Smooth muscle cell (in vitro differentiated cells): ENCODE data around the gene DENND1A. TPM values are rescaled to one million over a fixed set of nuclear protein-coding genes. Genes with fewer than 3 reads are reported as not detected.
A peak's percentile ranks its signal among the peaks of the same experiment; 100 is the strongest.

Experiments used
- DNase-seq: peaks from one replicate; lab custom pipeline; 2025; ENCODE audit not compliant: unreplicated experiment; lab: John Stamatoyannopoulos, UW
- H2AFZ ChIP-seq: fragments of 200-600 bp; sonication (generic); 2 replicates; pipeline ENCODE4 v1.6.0; 2016; ENCODE audit warnings: antibody characterized with exemption, low read depth, mild to moderate bottlenecking
- H3F3A ChIP-seq: fragments of 200-600 bp; sonication (generic); 2 replicates; pipeline ENCODE4 v1.6.0; 2017; ENCODE audit warnings: antibody characterized with exemption, low read depth
- H3K27ac ChIP-seq: fragments of 200-600 bp; sonication (generic); 2 replicates; pipeline ENCODE4 v1.5.1; 2016; ENCODE audit warnings: low read depth, mild to moderate bottlenecking
- H3K27me3 ChIP-seq: fragments of 200-600 bp; sonication (generic); 2 replicates; pipeline ENCODE4 v1.6.1; 2016; ENCODE audit warnings: low read depth, mild to moderate bottlenecking
- H3K36me3 ChIP-seq: fragments of 200-600 bp; sonication (generic); 2 replicates; pipeline ENCODE4 v1.5.1; 2016; ENCODE audit warnings: low read depth
- H3K4me1 ChIP-seq: fragments of 200-600 bp; sonication (generic); 2 replicates; pipeline ENCODE4 v1.5.1; 2016; ENCODE audit warnings: low read depth
- H3K4me2 ChIP-seq: fragments of 200-600 bp; sonication (generic); 2 replicates; pipeline ENCODE4 v1.6.0; 2016; ENCODE audit warnings: mild to moderate bottlenecking
- H3K4me3 ChIP-seq: fragments of 200-600 bp; sonication (generic); 2 replicates; pipeline ENCODE4 v1.5.1; 2016; ENCODE audit warnings: mild to moderate bottlenecking
- H3K79me2 ChIP-seq: fragments of 200-600 bp; sonication (generic); 2 replicates; pipeline ENCODE4 v1.6.0; 2016; ENCODE audit warnings: low read depth, mild to moderate bottlenecking
- H3K9ac ChIP-seq: fragments of 200-600 bp; sonication (generic); 2 replicates; pipeline ENCODE4 v1.6.0; 2016; ENCODE audit warnings: low read depth
- H3K9me3 ChIP-seq: fragments of 200-600 bp; sonication (generic); replicated peaks from 2 replicates; pipeline ENCODE4 v1.5.1; 2016; ENCODE audit warnings: low read depth
- H4K20me1 ChIP-seq: fragments of 200-600 bp; sonication (generic); 2 replicates; pipeline ENCODE4 v1.6.0; 2016; ENCODE audit warnings: low read depth
- WGBS: methylation state at CpG from one replicate; pipeline ENCODE4 v1.1.7; 2016; ENCODE audit warnings: low lambda C conversion rate; 5-methylcytosine and 5-hydroxymethylcytosine counted together
- polyA plus RNA-seq: library from polyadenylated mRNA; unstranded; fragments of >200 nt; fragmentation: Nextera tagmentation; extraction: Ambion mirVana; gene quantifications from 2 replicates; pipeline ENCODE4 v1.2.1, GENCODE V29; 2016
- total RNA-seq: library from RNA; depleted of rRNA; stranded (reverse); fragments of >200 nt; gene quantifications from 2 replicates; pipeline ENCODE4 v1.2.3, GENCODE V29; 2014
- TF ChIP-seq, protein P1 (sequence below): fragments of 200-600 bp; sonication (generic); IDR thresholded peaks from 2 replicates; pipeline ENCODE4 v1.5.1; 2017; ENCODE audit warnings: borderline replicate concordance, mild to moderate bottlenecking, antibody characterized with exemption; ENCODE audit not compliant: insufficient read depth, poor library complexity, severe bottlenecking

DENND1A gene
- total and polyA plus RNA-seq, 2 experiments from 2014 or later = 8.1 to 20.2 TPM

DNA sequence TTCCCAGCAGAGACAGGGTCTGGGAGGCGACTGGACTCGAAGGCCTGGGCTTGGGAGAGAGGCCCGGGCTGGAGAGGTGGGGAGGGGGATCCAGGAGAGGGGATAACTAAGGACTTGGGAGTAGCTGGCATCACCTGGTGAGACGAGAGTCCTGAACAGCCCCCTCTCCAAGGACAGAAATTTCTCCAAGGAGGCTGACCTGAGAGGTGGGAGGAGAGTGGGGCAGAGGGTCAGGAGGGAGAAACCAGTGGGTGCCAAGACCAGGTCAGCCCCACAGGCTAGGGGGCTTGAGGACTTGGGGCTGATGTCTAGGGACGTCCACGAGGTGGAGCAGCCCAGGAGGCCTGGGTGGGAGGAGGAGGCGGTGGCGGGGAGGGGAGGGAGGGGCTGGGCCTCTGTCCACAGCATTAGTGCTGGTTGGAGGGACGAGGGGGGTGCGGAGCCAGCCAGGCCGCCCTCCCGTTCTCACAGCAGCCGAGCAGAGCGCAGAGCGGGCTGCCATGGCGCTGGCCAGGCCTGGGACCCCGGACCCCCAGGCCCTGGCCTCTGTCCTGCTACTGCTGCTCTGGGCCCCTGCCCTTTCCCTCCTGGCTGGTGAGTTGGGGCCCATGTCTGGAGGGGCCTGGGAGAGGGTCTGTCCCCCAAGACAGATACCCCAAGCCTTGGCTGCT, 574.0 kb downstream of the DENND1A start, which contains the start of gene CRB2:
CRB2 (plus strand) TSS at position 437 of the 671 bp plus-strand sequence; CDS start at position 501, 64 bp downstream.
- Histone ChIP-seq H3K36me3 (no peaks in the 10 kb centered on the region), H3K27me3 (no peaks in the 10 kb centered on the region), H3K4me1 (peaks cover 43% of the 10 kb centered on the region), H3K79me2 (peaks cover 18% of the 10 kb centered on the region), H3K9me3 (no peaks in the 10 kb centered on the region), H2AFZ (no peak within 1 kb of the TSS), H3K4me3 (peak within 1 kb of the TSS; percentile 44), H3K27ac (peak within 1 kb of the TSS; percentile 60), H3K4me2 (peak within 1 kb of the TSS; percentile 84), H3F3A (peaks cover 15% of the 10 kb centered on the region), H4K20me1 (no peaks in the 10 kb centered on the region), H3K9ac (no peak within 1 kb of the TSS)
- 17% methylated on average over 4 of the region's 17 CpGs for WGBS
- TF ChIP-seq, protein P1, sequence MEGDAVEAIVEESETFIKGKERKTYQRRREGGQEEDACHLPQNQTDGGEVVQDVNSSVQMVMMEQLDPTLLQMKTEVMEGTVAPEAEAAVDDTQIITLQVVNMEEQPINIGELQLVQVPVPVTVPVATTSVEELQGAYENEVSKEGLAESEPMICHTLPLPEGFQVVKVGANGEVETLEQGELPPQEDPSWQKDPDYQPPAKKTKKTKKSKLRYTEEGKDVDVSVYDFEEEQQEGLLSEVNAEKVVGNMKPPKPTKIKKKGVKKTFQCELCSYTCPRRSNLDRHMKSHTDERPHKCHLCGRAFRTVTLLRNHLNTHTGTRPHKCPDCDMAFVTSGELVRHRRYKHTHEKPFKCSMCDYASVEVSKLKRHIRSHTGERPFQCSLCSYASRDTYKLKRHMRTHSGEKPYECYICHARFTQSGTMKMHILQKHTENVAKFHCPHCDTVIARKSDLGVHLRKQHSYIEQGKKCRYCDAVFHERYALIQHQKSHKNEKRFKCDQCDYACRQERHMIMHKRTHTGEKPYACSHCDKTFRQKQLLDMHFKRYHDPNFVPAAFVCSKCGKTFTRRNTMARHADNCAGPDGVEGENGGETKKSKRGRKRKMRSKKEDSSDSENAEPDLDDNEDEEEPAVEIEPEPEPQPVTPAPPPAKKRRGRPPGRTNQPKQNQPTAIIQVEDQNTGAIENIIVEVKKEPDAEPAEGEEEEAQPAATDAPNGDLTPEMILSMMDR = peak; percentile 37
- DNase-seq = peak; percentile 29

DNA sequence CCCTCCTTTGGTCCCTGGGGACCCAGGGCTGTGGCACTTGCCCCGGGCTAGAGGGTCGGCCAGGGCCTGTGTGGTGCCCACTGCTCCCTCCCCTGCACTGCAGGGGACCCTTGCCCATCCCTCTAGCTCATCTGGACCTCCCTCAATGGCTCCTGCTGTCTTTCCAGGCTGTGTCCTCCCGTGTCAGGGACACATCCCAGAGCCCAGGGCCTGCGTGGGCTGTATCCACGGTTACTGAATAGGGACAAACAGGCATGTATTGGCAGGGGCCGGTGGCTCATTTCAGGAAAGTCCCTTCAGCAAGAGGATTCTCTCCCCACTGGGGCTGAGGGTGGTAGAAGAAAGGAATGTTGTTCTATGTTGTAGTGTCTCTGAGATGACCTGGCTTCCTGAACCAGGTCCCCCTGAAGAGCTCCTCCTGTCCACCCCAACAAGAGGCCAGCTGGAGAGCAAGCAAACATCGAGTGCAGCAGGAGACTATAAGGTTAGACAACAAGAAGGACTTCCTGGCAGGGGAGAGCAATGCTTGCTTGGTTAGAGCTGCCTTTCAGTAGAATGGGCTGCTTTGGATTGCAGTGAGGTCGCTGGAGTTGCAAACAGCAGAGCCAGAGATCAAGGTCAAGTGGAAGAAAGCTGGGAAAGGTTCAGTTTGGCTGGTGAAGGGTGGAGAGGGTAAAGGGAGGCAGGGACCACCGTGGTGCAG, 575.0 kb downstream of the DENND1A start:
- DNase-seq = no peak
- peaks cover 18% of the 10 kb centered on the region for H3K79me2 ChIP-seq
- TF ChIP-seq, protein P1 = no peak
- H3F3A ChIP-seq = peaks cover 15% of the 10 kb centered on the region
- no peaks in the 10 kb centered on the region for H4K20me1 ChIP-seq
- no peak overlapping the region for H2AFZ ChIP-seq
- H3K9ac ChIP-seq = peak overlapping the region; percentile 38
- 47% methylated on average over 9 of the region's 9 CpGs for WGBS
- H3K36me3 ChIP-seq = no peaks in the 10 kb centered on the region
- H3K9me3 ChIP-seq = no peaks in the 10 kb centered on the region
- H3K4me1 ChIP-seq = peaks cover 36% of the 10 kb centered on the region
- no peak overlapping the region for H3K4me3 ChIP-seq
- no peak overlapping the region for H3K4me2 ChIP-seq
- H3K27me3 ChIP-seq = no peaks in the 10 kb centered on the region
- peak overlapping the region; percentile 60 for H3K27ac ChIP-seq

DNA sequence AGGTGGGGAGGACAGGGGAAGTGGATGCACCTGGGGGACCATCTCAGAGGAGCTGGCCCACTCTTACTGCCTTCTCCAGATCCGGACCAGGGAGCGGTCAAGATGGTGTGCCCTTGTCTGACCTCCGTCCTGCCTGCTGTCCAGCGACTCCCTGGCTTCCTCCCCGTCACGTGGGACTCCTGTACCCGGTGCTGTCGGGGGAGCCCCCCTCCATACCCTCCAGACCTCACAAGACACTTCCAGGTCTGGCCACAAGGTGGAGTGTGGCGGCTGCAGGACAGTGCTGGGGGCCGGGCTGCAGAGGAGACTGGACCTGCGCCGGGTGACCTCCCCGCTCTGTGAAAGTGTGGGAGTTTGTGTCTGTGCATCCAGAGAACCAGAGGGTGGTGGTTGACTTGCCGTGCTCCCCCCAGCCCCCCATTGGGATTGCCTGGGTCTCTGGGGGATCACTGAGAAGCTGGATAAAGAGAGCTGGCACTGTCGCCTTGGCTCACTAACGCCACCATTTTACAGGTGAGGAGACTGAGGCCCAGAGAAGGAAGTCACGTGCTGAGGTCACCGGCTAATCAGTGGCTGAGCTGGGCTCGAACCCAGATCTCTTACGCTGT, 575.8 kb downstream of the DENND1A start:
- H3K9ac ChIP-seq = peak overlapping the region; percentile 38
- no peaks in the 10 kb centered on the region for H4K20me1 ChIP-seq
- no peak overlapping the region for H3K4me3 ChIP-seq
- H3K4me1 ChIP-seq = peaks cover 27% of the 10 kb centered on the region
- peak; percentile 44 for DNase-seq
- H3K4me2 ChIP-seq = no peak overlapping the region
- WGBS = 24% methylated on average over 18 of the region's 20 CpGs
- no peaks in the 10 kb centered on the region for H3K9me3 ChIP-seq
- no peak overlapping the region for H2AFZ ChIP-seq
- no peaks in the 10 kb centered on the region for H3K36me3 ChIP-seq
- peaks cover 7% of the 10 kb centered on the region for H3F3A ChIP-seq
- H3K79me2 ChIP-seq = peaks cover 18% of the 10 kb centered on the region
- TF ChIP-seq, protein P1 = peak; percentile 81
- H3K27me3 ChIP-seq = no peaks in the 10 kb centered on the region
- H3K27ac ChIP-seq = peak overlapping the region; percentile 48
